Testis (tissue), 3 donors: ENCODE data around the gene GRM8. TPM values are rescaled to one million over a fixed set of nuclear protein-coding genes. Genes with fewer than 3 reads are reported as not detected.

Source experiments
- DNase-seq: peaks from one replicate; pipeline ENCODE4 v3.0.0-alpha.2; 2019
- H3K27ac ChIP-seq, 2 donors: fragments of 200-600 bp; sonication (generic); one replicate each; pipeline ENCODE4 v1.5.1; 2019
- H3K27me3 ChIP-seq: fragments of 200-600 bp; sonication (generic); one replicate; pipeline ENCODE4 v1.5.1; 2019
- H3K36me3 ChIP-seq: fragments of 200-600 bp; sonication (generic); one replicate; pipeline ENCODE4 v1.5.1; 2017; ENCODE audit warnings: low read depth; ENCODE audit errors: missing control alignments
- H3K4me1 ChIP-seq: fragments of 200-600 bp; sonication (generic); one replicate; pipeline ENCODE4 v1.5.1; 2019
- H3K4me3 ChIP-seq, 2 donors: fragments of 200-600 bp; sonication (generic); one replicate each; pipeline ENCODE4 v1.5.1; 2017 to 2019
- H3K9me3 ChIP-seq: fragments of 200-600 bp; sonication (generic); one replicate; pipeline ENCODE4 v1.5.1; 2017
- CTCF ChIP-seq, 3 experiments: fragments of 450-650 bp in 2 of 3; fragments of 200-600 bp in 1 of 3; sonication (generic) in 1 of 3; IDR thresholded peaks; one replicate each; pipeline ENCODE4 v1.5.1; 2016 to 2019; ENCODE audit warnings: antibody characterized with exemption in 3 of 3, mild to moderate bottlenecking in 2 of 3, moderate library complexity in 1 of 3
- POLR2A ChIP-seq: fragments of 450-650 bp; IDR thresholded peaks from one replicate; pipeline ENCODE4 v1.6.1; 2017; ENCODE audit warnings: antibody characterized with exemption, mild to moderate bottlenecking, moderate library complexity
- WGBS, 2 donors: methylation state at CpG; one replicate each; pipeline ENCODE4 v1.1.5; 2018; 5-methylcytosine and 5-hydroxymethylcytosine counted together
- intact Hi-C: fragments of 100-400 bp; cut with DNase I; formaldehyde crosslinking; loops from one replicate; pipeline ENCODE4 v1.15.1; 2023; ENCODE audit warnings: low total_unique reads
- polyA plus RNA-seq: library from polyadenylated mRNA; stranded (reverse); fragments of 350-450 nt; fragmentation: Illumina TruSeq; extraction: RNeasy Lipid Tissue Mini Kit (QIAGEN cat#74804); gene quantifications from one replicate; pipeline ENCODE4 v1.2.3, GENCODE V29; 2014; ENCODE audit warnings: low read depth, low replicate concordance; ENCODE audit not compliant: insufficient read depth
- total RNA-seq, 2 donors: library from RNA; depleted of rRNA; stranded (reverse); fragments of >200 nt; gene quantifications; one replicate each; pipeline ENCODE4 v1.2.3, GENCODE V29; 2016

GRM8 gene
- total and polyA plus RNA-seq, 3 donors from 2014 or later = 7.1 to 8.2 (median 7.1) TPM

- intact Hi-C loops = no loop called here
- no peak for TF ChIP-seq CTCF (IDR thresholded peaks at IDR 0.05)
- WGBS, 2 donors = 53 to 63% methylated on average over 3 of the region's 3 CpGs
- H3K4me3 ChIP-seq = no peak overlapping the region
- no peak for DNase-seq
- H3K9me3 ChIP-seq = no peaks in the 10 kb centered on the region
- H3K36me3 ChIP-seq = no peaks in the 10 kb centered on the region
- no peaks in the 10 kb centered on the region for H3K4me1 ChIP-seq
- H3K27ac ChIP-seq = no peak overlapping the region
- H3K27me3 ChIP-seq = no peaks in the 10 kb centered on the region
Measured at GRCh38 chr7:127245002-127245401, 7.7 kb downstream of the GRM8 start.

GRCh38 chr7:127239814-127240213, 12.9 kb downstream of the GRM8 start:
- Histone ChIP-seq H3K4me1 (no peaks in the 10 kb centered on the region), H3K9me3 (no peaks in the 10 kb centered on the region), H3K27me3 (no peaks in the 10 kb centered on the region), H3K27ac (no peak overlapping the region), H3K36me3 (no peaks in the 10 kb centered on the region), H3K4me3 (no peak overlapping the region)
- 79% methylated on average over 6 of the region's 6 CpGs for WGBS, 2 donors
- TF ChIP-seq POLR2A (no peak), CTCF (IDR thresholded peaks at IDR 0.05) (peak in 1 of 3 experiments; percentile 8)
- no peak for DNase-seq
- intact Hi-C loops = no loop called here

GRCh38 chr7:127233630-127234029, 19.1 kb downstream of the GRM8 start:
- intact Hi-C loops = no loop called here
- H3K27ac ChIP-seq = no peak overlapping the region

GRCh38 chr7:127231415-127231814, 21.3 kb downstream of the GRM8 start:
- Histone ChIP-seq H3K4me3 (no peak overlapping the region), H3K27me3 (no peaks in the 10 kb centered on the region), H3K9me3 (no peaks in the 10 kb centered on the region), H3K36me3 (no peaks in the 10 kb centered on the region), H3K4me1 (no peaks in the 10 kb centered on the region), H3K27ac (no peak overlapping the region)
- intact Hi-C loops = no loop called here
- DNase-seq = no peak
- TF ChIP-seq CTCF (IDR thresholded peaks at IDR 0.05) (no peak), POLR2A (no peak)

More at GRCh38 chr7:127233630-127234029, 19.1 kb downstream of the GRM8 start:
- Histone ChIP-seq H3K36me3 (no peaks in the 10 kb centered on the region), H3K4me3 (no peak overlapping the region), H3K9me3 (no peaks in the 10 kb centered on the region), H3K4me1 (no peaks in the 10 kb centered on the region), H3K27me3 (no peaks in the 10 kb centered on the region)
- TF ChIP-seq POLR2A (no peak), CTCF (IDR thresholded peaks at IDR 0.05) (no peak)
- 87 to 88% methylated on average over 2 of the region's 2 CpGs for WGBS, 2 donors
- no peak for DNase-seq

GRCh38 chr7:127230192-127230925, 22.4 kb downstream of the GRM8 start:
- 84 to 90% methylated on average over 3 of the region's 3 CpGs for WGBS, 2 donors
- DNase-seq = no peak
- intact Hi-C loops = no loop called here
- Histone ChIP-seq H3K4me3 (no peak overlapping the region), H3K27me3 (no peaks in the 10 kb centered on the region), H3K4me1 (no peaks in the 10 kb centered on the region), H3K36me3 (no peaks in the 10 kb centered on the region), H3K27ac (no peak overlapping the region), H3K9me3 (no peaks in the 10 kb centered on the region)
- no peak for TF ChIP-seq CTCF (IDR thresholded peaks at IDR 0.05)
- TF ChIP-seq POLR2A = no peak
